Aorta (tissue), 5 donors: Measurements from ENCODE around the gene SPATS2L. TPM values are rescaled to one million over a fixed set of nuclear protein-coding genes. Genes with fewer than 3 reads are reported as not detected.

ENCODE experiments used
- ATAC-seq: fragments of 200-7000 bp; cut with Tn5 transposase; one replicate; pipeline ENCODE4 v1.9.1; 2022; ENCODE audit warnings: moderate library complexity; ENCODE audit not compliant: low FRiP score
- DNase-seq, 2 donors: peaks; one replicate each; pipeline ENCODE4 v3.0.0-alpha.2; 2020
- H3K27ac ChIP-seq, 2 donors: one replicate each; pipeline ENCODE4 v1.5.1; 2013; ENCODE audit warnings: low read length in 2 of 2, mild to moderate bottlenecking in 2 of 2, moderate library complexity in 2 of 2, control low read depth in 1 of 2, inconsistent platforms in 1 of 2, low read depth in 1 of 2
- H3K27me3 ChIP-seq, 2 donors: one replicate each; pipeline ENCODE4 v1.6.1; 2013; ENCODE audit warnings: control low read depth in 1 of 2, low read length in 1 of 2, mild to moderate bottlenecking in 1 of 2, moderate library complexity in 1 of 2; ENCODE audit not compliant: insufficient read depth in 2 of 2, control insufficient read depth in 1 of 2
- H3K36me3 ChIP-seq, 2 donors: one replicate each; pipeline ENCODE4 v1.6.1; 2013; ENCODE audit warnings: control low read depth in 1 of 2, low read length in 1 of 2, mild to moderate bottlenecking in 1 of 2; ENCODE audit not compliant: insufficient read depth in 2 of 2, control insufficient read depth in 1 of 2
- H3K4me1 ChIP-seq, 2 donors: one replicate each; pipeline ENCODE4 v1.6.1; 2013; ENCODE audit warnings: low read length in 2 of 2, control low read depth in 1 of 2, mild to moderate bottlenecking in 1 of 2, moderate library complexity in 1 of 2; ENCODE audit not compliant: insufficient read depth in 2 of 2, control insufficient read depth in 1 of 2
- H3K4me3 ChIP-seq, 2 donors: one replicate each; pipeline ENCODE4 v1.5.1; 2013; ENCODE audit warnings: low read length in 2 of 2, control low read depth in 1 of 2, mild to moderate bottlenecking in 1 of 2
- H3K9me3 ChIP-seq: one replicate; pipeline ENCODE4 v1.6.1; 2013; ENCODE audit warnings: mild to moderate bottlenecking, low read length; ENCODE audit not compliant: control insufficient read depth
- WGBS, 2 donors: extraction: QIAGEN DNeasy Blood & Tissue Kit; methylation state at CpG; one replicate each; pipeline ENCODE4 v1.1.7; 2013; 5-methylcytosine and 5-hydroxymethylcytosine counted together
- intact Hi-C, 2 donors: fragments of 100-400 bp; cut with DNase I; formaldehyde crosslinking; loops; one replicate each; pipeline versions ENCODE4 v1.14.2 to v1.15.0; 2022
- polyA plus RNA-seq, 2 donors: library from polyadenylated mRNA; stranded (reverse); fragments of 200-250 nt; gene quantifications; one replicate each; pipeline ENCODE4 v1.2.3, GENCODE V29; 2013
- total RNA-seq, 2 donors: library from RNA; stranded (reverse); fragmentation: NEBNext Ultra II Directional; extraction: Animal tissue kit (Norgen Biotek cat#: 25700); gene quantifications; one replicate each; pipeline ENCODE4 v1.2.1, GENCODE V29; 2021
- donor health status: healthy with polysubstance abuse.
- donor health status: Bipolar disorder and iron deficiency.
- donor health status: DM: no; HTN: no; CAD: no.
- donor health status: DM: no; HTN: no; CAD: no.
- donor health status: DM: yes; HTN: yes; CAD: no.

The SPATS2L gene
- total and polyA plus RNA-seq, 4 donors: 45.0 to 82.0 (median 63.7) TPM

DNA sequence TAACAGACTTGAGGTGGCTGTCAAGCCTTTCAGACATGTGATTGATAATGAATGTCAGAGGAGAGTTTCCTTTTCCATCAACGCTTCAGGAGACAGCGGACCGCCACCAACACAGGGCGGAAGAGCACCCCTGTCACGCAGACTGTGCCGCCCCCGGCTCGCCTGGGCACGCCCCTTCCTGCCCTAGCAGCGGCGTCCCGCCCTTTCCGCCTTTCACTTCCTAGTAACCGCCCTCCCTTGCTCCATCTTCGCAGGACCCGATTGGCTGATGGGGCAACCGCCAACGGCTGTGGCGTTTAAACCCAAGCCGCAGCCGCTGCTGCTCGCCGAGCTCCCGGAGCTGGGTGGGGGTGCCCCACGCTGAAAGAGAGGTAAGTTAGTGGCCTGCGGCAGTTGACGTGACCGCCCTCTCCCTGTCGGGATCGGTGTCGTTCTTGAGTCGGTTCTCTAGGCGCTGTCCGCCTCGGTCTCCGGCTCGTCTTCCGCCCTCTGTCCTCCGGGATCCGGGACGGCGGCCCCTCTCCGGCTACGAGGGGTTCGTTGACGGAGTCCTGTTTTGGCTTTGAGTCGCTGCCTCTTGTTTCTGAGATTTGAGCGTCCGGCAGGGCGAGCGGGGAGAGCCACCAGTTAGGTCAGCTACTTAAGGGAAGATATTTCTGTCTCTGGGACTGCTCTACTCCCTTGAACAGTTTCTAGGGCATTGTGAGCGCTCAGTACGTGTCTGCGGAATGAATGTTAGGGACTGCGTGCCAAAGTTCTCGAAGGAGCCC, 219.6 kb downstream of the SPATS2L start, which contains the start of gene SGO2:
SGO2 (plus strand) TSS at position 326 of the 770 bp plus-strand sequence. CDS start 6,769 bp downstream, outside the sequence.
- intact Hi-C loops: no loop called here
- no peak within 1 kb of the TSS for H3K27ac ChIP-seq
- no peaks in the 10 kb centered on the region for H3K4me1 ChIP-seq
- peaks cover 1% of the 10 kb centered on the region for H3K9me3 ChIP-seq
- H3K4me3 ChIP-seq: peak within 1 kb of the TSS; percentile 43 to 86
- peak; percentile 100 for ATAC-seq
- no peaks in the 10 kb centered on the region for H3K36me3 ChIP-seq
- H3K27me3 ChIP-seq: no peaks in the 10 kb centered on the region
- 0% methylated on average over 56 of the region's 56 CpGs for WGBS, 2 donors
- DNase-seq: peak; percentile 97 to 98

DNA sequence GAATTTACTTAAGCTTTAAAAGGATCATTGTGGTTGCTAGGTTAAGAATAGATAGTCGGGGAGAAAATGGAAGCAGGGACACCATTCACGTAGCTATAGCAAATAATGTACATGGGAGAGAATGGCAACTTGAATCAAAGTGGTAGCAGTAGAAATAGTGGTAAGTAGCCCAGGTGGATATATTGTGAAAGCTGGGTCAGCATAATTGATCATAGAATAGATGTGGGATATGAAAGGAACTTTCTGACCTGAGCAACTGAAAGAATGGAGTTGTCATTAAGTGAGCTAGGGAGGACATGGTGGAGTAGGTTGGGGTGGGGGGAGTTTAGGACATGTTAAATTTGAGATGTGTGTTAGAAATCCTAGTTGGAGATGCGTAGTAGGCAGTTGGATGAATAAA, 221.7 kb downstream of the SPATS2L start:
- WGBS, 2 donors: 87 to 93% methylated on average over 3 of the region's 3 CpGs
- DNase-seq: no peak
- intact Hi-C loops: no loop called here

More for the DNA sequence above, 221.7 kb downstream of the SPATS2L start:
- Histone ChIP-seq H3K9me3 (peaks cover 1% of the 10 kb centered on the region), H3K27me3 (no peaks in the 10 kb centered on the region), H3K27ac (no peak overlapping the region), H3K4me3 (no peak overlapping the region), H3K4me1 (no peaks in the 10 kb centered on the region), H3K36me3 (no peaks in the 10 kb centered on the region)
- ATAC-seq: no peak

Other genes with a start within 250 kb of the SPATS2L start
- gene KCTD18, start 203.4 kb downstream of the SPATS2L start, total RNA-seq: 10 to 100 TPM; 13.9 to 14.4 TPM
- 10 to 100 TPM; 16.4 to 19.9 TPM for gene KCTD18, start 203.4 kb downstream of the SPATS2L start, polyA plus RNA-seq
- gene SGO2, start 219.5 kb downstream of the SPATS2L start, total RNA-seq: 1 to 10 TPM; 1.7 to 3.2 TPM
- gene SGO2, start 219.5 kb downstream of the SPATS2L start, polyA plus RNA-seq: 1 to 10 TPM in 1 of 2 donors, under 1 TPM in 1; 1.00 to 1.3 TPM